ENCODE results near the gene LHFPL6.

DNA sequence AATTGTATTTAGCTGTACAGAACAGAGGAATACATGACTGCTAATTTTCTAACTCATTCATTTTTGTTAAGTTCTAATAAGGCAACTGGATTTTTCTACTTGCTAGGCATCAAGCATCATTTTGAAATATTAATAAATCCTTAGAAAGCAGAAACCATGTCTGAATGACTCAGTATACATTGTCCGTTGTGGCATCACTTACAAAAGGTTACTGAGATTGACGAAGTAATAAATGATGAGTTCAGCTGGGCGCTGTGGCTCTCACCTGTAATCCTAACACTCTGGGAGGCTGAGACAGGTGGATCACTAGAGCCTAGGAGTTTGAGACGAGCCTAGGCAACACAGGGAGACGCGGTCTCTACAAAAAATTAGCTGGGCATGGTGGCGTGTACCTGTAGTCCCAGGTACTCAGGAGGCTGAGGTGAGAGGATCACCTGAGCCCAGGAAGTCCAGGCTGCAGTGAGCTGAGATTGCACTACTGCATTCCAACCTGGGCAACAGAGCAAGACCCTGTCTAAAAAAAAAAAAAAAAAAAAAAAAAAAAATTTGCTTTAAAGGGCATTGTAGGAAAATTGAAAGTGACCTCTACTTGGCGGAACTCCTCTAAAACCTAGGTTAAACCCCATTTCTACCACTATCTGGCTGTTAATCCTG lies 36.6 kb downstream of the LHFPL6 start:
- TF ChIP-seq BHLHE40 (IDR thresholded peaks at IDR 0.05; ENCODE audit: borderline replicate concordance) (no peak), NFRKB (IDR thresholded peaks at IDR 0.05) (no peak), FOXA1 (IDR thresholded peaks at IDR 0.05) (no peak), FOXK2 (IDR thresholded peaks at IDR 0.05) (no peak)

Data from HEK293T (cell line).